GM19468 (cell line): ENCODE results near the gene EGFR.
"Not testable (repeated sequence)": the region's sequence is repeated elsewhere in the genome, so short reads cannot be mapped to it uniquely, and the experiment has no call there.

Experiments
- ATAC-seq: cut with Tn5 transposase; IDR thresholded peaks from one replicate; pipeline ENCODE4 v1.9.1; 2021; ENCODE audit warnings: mild to moderate bottlenecking, moderate library complexity, moderate number of reproducible peaks; ENCODE audit not compliant: unreplicated experiment; ENCODE audit errors: extremely low read depth

EGFR gene

DNA sequence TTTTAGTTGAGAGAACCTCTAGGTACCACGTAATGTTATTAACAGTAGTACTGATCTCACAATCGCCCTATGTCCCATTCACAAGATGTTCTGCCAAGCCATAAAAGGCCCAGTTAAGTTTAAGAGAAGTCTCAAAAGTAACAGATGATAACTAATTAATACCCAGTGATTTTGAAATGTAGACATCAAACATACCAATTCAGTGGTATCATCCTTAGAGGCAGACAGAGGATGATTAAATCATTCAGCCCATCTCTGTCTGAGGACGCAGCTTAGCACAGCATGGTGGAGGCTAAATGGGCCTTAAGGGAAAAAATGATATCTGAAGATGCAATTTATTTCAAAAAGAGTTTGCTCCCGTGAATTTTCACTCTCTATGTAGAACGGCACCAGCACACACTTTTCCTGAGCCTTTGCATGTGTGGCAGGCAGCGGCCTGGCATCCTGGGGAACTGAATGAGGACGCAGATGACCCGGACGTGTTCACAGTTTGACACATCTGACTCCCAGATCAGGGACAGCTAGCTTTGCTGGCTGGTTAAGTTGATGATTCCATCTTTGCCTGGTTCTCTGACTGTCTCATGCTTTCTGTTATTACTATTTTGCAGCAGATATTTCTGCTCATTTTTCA, 13.4 kb downstream of the EGFR start:
- no peak for ATAC-seq

DNA sequence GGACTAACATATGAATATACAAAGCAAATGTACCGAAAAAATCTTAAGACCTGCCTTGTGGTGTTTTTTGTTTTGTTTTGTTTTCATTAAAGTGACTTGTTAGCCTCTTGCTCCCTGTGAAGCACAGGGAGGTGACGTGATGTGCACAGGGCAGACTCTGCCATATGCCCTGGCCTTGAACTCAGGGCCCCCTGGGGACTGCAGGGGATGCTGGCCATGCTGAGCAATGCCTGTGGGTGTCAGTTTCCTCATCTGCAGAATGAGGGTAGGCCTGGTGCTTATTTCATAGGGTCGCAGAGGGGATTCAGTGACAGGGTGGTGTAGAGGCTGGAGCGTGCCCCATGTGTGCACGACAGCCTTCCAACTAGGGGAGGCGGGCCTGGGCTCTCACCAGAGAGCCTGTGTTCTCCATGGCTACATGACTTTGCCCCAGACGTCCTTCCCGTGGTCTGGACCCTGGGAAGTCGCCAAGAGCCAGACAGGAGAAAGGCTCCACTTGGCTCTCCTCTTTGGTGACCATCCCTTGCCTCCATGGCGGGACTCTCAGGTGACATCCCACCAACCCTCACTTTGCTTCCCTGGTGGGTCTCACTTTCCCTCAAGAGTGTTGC, 14.5 kb downstream of the EGFR start:
- no peak for ATAC-seq

DNA sequence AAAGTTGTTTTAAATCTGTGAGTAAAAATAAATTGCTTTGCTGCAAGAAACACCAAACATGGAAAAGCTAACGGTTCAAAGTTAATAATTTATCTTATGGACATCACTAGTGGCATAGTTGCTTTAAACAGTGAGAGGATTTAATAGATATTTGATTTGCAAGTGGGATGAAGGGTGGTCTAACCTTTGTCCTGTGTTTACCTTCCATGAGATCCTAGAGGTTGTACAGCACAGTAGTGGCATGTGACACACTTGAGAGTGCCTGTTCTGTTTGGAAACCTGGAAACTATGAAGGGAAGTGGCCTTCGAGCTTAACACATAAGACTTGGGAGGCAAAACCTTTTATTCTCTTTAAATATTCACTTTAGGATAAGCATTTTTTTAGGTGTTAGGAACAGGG, 16.0 kb downstream of the EGFR start:
- ATAC-seq = no peak

DNA sequence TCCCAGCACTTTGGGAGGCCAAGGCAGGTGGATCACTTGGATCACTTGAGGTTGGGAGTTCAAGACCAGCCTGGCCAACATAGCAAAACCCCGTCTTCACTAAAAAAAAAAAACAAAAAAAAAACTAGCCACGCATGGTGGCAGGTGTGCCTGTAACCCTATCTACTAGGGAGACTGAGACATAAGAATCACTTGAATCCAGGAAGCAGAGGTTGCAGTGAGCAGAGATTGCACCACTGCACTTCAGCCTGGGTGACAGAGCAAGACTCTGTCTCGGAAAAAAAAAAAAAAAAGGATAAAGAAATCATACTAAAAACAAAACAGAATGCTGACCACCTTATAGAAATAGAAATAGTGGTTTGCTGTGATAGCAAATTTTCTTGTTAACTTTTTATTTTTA, 16.6 kb downstream of the EGFR start:
- not testable (repeated sequence) for ATAC-seq

DNA sequence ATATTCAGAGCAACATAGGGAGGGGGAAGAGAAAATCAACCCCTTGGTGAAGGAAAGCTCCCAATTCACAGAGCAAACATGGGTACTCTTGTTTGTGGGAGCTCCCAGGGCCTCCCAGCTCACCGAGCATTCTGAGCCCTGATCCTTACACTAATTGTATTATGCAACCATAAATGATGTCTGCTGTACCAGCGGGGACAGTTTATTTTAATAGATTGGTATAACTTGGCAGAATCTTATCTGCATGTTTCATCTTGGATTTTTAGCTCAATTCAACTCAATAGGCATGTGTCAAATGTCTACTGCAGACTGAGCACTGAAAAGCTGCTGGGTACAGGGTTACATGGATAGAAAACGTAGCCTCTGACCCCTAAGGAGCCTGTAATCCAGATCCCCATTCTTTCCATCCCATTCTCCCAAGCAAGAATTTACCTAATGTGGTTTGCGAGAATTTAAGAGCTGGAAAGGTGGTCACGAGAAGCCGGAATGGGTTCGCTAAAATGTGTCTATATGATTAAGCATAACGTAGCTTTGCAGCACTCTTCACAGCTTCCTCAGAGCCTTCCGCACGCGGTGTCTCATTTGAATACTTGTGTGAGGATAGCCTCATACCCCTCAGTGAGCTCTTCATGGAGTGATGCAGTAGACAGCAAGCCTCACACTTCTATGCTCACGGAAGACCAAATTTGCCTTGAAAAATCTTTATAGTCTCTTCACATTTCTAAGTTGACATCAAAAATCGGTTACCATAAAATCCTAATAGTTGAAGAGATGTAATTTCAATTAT, 18.3 kb downstream of the EGFR start:
- ATAC-seq = no peak

DNA sequence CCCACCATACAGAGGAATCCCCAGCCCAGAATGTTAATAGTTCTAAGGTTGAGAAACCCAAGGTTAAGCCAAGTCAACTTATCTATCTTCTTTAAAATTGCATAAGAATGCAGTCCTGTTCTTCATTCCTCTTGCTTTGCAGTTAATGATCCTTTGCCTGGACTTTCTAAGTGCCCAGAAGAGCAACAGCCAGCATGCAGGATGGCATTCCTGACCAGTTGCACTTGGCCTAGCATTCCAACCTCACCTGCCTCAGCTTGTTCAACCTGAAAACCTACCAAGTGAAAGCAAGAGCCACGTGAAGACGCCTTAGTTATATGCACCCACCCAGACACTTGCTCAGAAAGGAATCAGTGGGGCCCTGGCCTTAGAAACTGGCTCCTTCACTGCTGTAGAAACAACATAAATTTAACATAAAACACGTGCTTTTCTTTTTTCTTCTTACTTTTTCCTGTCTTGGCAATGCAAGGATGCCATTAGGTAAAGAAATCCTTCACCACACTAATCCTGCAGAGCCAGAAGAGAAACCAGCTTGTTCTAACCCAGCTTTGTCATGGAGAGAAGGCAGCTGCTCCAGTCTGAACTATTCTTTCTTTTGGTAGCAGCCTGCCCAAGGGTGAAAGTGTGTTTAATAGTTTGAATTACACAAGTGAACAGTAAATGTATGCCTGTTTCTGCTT, 25.0 kb downstream of the EGFR start:
- ATAC-seq = no peak

DNA sequence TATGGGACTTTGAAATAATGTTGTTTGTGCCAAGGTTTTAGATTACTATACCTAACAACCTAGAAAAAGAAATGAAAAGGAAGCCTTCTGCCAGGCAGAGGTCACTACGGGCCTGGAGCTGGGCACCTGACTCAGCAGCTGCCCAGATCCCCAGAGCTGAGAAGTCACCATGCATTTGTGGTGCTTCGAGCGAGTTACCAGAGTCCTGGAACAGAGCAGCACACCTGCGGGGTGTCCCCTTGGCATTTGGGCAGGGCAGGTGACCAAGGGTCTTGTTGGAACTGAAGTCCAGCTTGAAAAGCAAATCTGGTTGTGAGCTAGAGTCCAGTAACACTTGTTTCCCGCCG, 25.5 kb downstream of the EGFR start:
- no peak for ATAC-seq

DNA sequence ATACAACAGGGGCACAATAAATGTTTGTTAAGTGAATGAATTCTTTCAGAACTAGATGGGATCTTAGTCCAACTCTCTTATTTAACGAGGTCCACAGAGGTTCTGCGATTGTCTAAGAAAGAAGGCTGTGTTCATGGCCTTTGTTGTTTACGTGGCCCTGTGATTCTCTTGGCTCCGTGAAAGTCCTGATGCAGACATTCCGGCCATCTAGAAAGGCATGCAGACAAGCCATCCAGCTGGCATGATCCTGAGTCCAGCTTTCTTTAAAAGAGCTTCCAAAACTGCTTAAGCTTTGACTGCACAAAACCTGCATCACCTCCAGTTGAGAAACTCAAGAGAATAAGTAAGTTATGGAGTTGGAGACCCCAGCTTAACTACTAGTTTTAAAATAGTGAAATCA, 26.0 kb downstream of the EGFR start:
- no peak for ATAC-seq

DNA sequence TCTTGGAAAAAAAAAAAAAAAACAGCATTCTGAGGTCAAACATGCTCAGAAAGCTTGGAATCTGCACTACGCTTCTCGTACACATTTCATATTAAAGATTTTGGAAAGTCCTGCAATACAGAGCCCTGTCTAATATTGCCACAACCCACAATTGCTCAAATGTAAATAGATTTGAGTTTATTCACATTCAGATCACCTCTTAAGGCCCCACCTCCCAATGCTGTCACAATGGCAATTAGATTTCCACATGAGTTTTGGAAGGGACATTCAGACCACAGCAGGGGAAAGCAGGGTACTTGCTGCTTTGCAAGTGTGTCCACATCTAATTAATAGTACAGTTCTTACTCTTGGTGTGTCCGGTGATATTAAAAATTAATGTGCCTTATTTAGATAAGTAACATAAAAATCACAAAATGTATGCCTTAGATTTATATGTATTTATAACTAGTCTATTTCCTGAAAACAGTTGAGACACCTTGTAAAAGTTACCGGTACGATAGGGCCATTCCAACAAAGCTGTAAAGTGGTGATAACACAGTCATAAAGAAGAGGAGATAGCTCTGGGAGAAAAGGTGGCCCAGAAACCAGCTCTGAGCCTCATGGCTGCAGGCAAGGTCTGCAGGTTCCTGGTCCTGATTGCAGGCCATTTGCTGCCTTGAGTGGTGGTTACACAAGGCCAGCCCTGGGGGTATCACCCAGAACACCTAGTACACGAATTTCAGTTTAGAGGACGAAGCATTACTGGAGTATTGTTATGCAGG, 27.9 kb downstream of the EGFR start:
- no peak for ATAC-seq

DNA sequence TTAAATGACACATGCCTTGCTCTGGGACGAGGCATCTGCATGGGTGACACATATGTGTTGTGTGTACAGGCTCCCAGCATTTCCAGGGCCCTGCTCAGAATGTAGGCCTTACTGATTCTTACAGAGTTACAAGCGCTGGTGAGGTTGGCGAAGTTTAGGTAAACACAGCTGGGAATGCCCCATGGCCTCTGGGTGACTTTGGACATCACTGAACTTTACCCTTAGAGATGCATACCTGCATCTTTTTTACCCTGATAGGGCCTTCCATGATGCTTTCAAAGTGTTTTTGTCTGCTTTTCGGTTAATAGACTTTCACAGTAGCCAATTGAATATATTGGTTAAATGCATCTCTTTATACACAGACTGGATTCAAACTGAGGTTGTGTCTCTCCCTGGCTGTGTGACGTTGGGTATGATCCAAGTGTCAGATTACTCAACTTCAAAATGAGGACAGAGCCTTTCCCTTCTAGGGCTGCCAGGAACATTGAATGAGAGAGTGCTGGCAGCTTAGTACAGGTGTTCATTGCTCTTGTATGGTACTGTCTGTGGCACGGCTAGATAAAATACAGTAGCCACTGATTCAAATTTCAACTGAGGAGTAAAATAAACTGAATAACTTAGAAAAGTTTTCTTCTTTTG, 29.5 kb downstream of the EGFR start:
- no peak for ATAC-seq

DNA sequence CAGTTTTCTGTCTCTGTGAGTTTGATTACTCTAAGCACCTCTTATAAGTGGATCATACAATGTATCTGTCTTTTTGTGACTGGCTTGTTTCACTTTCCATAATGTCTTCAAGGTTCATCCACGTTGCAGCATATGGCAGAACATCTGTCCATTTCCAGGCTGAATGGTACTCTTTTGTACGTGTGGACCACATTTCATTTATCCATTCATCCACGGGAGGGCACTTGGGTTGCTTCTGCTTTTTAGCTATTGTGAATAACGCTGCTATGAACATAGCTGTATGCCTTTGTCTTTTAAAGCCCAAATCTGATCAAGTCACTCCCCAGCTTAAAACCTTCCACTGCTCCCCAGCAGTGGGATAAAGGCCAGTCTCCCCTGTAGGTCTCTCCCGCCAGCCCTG, 31.5 kb downstream of the EGFR start:
- ATAC-seq = no peak

DNA sequence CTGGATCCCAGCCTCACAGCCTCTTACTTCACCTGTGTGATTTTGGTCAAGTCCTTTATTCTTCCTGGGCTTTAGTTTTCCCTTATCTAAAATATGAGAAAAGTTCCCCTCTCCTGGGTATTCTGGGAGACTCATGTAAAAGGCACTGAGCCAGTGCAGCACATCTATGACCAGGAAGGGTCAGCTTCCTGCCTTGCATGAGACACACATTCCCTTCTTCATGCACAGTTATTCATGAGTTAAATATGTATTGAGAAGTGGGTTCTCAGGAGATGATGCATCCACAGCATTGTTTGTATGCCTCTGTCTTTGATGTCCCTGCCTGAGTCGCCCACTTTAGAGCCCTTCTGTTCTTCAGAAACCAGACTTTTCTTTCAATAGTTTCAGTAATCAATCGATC, 33.3 kb downstream of the EGFR start:
- no peak for ATAC-seq

DNA sequence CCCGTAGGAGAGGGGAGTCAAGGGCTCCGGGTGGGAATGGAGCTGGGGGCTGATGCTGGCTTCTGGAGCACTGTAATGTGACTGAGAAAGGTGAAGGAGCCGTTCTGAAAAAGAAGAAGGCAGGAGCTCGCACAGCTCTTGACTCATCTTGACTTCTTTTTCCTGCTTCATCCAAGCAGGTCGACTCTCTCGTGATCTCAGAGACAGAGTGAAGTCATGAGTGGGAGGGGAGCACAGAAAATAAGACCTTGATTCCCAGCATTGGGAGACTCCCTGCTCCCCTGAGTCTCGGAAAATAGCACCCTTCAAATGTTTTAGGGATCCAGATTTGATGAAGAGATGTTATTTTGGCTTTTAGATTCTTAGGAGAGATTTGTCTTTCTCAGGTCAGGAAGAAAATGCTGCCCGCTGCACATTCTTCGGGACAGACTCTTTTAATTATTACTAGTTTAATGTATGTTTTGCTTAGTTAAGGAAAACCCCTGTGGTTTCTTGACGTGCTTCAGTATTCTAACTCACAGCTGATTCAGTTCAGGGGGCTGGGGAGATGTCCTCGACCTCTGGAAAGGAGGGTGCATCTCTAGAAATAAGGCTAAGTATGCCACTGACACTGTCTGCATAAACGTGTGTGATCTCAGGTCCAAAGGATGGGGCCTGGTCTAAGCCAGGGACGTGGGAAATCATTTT, 34.1 kb downstream of the EGFR start:
- no peak for ATAC-seq

DNA sequence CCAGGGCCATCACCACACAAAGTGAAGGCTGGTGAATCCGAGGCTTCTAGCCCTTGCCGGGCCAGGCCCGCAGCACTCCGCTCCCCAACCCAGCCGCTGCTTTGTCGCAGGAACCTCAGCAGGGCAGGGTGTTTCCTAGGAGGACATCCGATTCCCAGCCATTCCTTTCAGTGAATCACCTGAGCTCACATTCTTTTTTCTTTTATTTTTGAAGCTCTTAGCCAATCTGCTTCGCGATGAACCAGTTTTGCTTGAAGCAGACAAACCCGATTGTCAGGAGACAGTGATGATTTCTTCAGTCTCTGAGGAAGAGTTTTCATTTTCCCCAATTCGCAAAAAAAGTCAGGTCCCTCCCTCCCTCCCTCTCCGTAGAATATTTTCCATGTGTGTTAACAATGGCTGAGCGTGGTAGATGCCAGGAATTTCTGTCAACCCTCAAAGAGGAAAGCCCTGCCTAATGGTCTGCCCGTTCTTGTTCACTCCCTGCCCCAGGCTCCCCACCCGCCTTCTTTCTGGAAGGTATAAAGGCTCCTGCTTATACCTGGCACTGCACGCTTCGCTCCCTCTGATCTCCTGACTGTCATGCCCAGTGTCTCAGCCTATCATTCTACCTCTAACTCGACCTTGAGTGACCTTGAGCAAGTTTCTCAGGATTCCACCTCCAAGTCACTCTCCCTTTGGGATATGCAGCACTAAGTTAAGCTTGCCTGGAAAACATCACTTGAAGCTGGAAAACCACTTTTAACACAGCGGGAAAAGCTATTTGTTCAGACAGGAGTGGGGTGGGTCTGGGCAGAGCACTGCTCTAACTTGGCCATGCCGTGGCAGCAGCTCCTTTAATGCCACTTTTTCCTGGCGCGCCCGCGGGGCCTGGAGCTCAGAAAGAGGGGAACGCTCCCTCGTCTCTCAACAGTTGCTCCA, 35.1 kb downstream of the EGFR start:
- ATAC-seq = no peak

DNA sequence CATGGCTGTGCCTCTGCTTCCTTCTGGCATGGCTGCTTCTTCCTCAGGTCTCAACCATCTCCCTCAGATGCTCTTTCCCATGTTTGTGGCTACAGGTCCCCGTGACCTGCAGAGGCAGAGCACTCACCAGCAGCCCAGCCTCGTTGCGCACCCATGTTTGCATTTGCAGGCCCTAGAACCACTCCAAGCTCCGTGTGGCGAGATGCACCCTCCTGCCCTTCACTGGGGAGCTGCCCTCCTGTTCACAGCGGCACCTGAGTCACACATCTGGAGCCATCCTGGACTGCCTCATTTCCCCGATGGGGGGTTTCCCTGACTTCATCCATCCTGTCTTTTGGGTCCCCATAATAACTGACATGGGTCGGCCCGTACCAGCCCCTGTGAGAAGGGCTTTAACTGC, 35.9 kb downstream of the EGFR start:
- no peak for ATAC-seq

DNA sequence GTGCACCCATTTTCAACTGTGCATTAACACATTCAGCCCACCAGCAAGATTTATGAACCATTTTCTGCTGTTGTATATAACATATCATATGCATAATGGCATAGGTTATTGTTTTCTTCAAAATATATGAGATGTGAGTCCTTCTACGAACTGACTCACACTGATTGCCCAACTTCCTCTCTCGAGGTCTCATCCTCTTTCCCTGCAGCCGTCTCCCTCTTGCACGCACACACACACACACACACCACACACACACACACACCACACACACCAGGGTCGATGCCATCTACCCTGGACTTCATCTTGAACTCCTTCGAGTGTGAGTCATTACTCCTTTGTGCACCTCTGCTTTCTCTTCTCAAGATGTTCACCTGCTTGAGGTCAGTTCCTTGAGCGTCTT, 36.7 kb downstream of the EGFR start:
- no peak for ATAC-seq

DNA sequence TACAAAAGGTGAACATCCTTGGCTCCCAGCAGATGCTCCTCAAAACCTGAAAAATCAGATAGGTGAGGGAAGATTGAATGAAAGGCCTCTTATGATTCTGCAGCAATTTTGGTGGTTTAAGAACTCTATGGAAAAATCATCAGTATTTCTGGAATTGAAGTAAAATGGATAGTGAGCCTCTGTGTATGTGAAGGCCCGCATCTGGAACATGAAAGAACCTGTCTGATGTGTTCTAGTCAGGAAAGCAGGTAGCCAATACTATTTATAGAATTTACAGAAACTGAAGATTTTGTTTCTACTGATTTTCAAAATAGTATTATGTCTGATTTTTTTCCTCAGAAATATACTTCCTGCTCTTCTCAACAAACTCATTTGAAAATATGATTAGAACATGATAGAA, 37.3 kb downstream of the EGFR start:
- no peak for ATAC-seq
